CD4-positive, alpha-beta T cell treated with Interleukin-6 at 100 ng/mL for 8 hours (primary cell): Measurements from ENCODE around the gene MAST4.
"Not testable (repeated sequence)": the region's sequence is repeated elsewhere in the genome, so short reads cannot be mapped to it uniquely, and the experiment has no call there.

Experiments used
- DNase-seq: peaks from one replicate; pipeline ENCODE4 v3.0.0-alpha.2; 2020; ENCODE audit warnings: mixed read lengths, low spot score

Gene MAST4

DNA sequence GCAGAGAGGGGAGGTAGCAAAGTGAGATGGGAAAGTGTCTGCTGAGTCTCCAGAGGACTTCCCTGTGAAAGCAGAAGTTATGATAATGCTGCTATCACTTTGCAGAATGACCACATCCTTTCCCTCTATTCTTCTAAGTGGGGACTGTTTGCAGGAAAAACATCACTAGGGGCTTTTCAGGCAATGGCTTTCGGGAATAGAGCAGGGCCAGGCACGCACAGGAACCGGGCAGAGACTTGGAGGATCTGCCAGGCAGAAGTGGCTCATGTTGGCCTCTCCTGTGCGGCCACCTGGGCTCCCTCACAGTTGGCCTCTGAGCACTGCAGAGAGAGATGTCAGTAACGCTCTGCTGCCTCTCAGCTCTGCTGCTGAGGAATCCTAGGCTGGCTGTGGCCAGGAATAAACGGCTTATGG is 214.7 kb downstream of the MAST4 start:
- DNase-seq, result no peak

DNA sequence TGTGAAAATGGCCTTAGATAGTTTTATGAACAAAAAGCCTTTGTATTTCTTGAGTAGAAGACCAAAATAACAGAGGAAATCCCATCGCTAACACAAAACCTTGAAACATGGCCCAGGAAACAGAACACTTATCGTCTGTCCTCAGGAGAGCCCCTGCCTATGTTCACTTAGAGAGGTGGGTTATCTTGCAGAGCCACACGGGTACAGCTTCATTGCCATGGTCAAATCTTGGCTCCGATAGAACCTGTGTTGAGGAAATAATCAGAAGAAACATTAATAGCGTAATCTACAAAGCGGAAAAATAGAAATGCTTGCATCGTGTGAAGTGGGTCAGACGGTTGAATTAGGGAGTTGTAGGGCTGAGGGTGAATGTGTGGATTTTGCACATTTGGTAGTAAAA is 216.1 kb downstream of the MAST4 start:
- no peak for DNase-seq

DNA sequence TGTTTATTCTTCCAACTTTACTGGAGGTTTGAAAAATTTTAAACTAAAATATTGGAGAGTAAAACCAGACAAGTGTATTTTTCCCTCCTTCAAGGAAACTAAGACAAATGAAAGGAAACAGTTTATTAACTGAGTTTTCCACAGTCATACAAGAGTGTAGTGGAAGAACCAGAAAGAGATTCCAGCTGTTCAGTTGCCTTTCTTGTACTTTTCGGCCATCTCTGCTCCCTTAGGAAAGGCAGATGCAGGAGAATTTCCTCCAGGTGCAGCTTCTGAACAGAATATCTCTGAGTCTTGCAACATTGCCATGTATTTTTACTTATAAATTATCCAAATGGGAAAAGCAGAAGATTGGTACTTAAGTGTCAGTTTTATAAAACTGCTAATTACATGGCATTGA is 217.1 kb downstream of the MAST4 start:
- DNase-seq, result no peak

GRCh38 chr5:66814146-66814991 is 218.2 kb downstream of the MAST4 start:
- peak; percentile 43 for DNase-seq

GRCh38 chr5:66818304-66818934 is 222.2 kb downstream of the MAST4 start:
- no peak for DNase-seq

DNA sequence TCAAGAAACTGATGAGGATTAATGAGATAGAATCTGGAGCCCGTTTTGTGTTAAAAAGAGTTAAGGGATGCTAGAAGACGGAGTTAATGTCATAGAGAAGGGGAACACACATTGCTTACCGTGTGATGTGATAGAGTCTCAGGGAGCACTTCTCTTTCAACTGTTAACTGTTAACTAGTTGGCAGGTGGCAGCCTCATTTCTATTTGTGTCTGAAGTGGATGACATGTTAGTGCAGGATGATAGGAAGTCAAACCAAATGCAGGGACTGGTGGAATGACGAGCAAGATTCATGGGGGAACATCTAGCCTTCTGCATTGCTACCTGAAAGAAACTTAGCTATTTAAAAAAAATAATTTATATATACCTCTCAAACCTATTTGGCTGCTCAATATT is 222.7 kb downstream of the MAST4 start:
- no peak for DNase-seq

DNA sequence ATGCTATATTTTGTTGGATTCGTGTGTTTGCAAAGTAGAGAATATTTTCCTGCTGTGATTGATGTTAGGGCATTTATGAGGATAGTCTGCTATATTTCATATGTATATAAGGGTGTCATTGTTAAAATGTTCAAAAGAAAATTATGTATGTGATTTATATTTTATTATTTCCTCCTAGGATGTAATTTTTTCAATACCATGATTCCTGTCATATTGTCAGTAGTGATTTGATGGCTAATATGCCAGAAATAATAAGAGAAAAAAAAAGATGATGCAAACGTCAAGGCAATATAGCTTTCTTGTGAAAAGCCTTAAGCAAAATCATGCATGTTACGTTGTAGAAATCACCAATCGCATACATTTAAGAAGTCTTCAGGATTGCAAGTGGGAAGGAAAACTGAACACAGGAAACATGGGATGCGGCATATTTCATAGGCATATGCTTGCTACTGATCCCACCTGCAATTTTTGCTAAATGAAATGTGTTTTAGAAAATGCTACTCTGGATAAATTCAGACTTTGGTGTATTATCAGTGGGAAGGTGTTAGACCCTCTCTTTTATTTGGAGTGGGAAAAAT is 224.5 kb downstream of the MAST4 start:
- DNase-seq, result no peak

DNA sequence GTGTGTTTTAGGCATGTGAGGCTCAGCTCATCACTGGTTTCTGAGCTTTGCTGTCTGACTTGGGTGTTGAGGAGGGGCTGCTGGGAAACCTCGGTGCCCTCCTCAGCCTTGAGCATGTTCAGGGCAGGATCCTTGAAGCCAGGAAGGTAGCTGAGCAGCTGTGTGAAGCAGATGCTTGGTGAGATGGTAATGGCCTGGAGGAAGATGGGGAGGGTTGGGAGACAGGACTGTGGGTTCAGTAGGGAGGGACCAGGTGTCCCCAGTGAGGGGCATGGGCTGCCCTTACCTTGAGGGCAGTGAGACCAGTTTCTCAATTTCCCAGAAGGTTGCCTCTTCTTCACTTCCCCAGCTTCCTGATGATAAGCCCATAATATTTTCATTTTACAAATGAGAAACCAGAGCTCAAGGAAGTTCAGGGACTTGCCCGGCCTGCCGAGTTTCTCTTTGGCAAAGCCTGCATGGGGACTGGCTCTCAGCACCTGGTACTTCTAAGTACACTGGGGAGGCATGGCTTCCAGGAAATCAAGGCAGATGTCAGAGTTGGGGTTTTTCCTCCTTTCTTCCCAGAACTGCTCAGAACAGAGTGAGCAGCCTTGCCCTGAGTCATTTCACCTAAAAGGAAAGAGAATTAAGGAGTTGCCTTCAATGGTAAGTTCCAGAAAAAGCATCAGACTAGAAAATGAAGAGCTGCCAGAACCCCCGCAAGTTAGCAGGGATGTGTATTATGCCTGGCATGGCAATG is 225.7 kb downstream of the MAST4 start:
- no peak for DNase-seq

DNA sequence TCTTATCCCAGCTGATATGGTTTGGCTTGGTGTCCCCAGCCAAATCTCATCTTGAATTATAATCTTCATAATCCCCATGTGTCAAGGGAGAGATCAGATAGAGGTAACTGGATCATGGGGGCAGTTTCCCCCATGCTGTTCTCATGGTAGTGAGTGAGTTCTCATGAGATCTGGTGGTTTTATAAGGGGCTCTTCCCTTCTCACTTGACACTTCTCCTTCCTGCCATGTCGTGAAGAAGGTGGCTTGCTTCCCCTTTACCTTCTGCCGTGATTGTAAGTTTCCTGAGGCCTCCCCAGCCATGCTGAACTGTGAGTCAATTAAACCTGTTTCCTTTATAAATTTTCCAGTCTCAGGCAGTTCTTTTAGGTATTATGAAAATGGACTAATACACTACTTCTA is 226.7 kb downstream of the MAST4 start:
- not testable (repeated sequence) for DNase-seq

GRCh38 chr5:66824476-66824875 is 228.3 kb downstream of the MAST4 start:
- no peak for DNase-seq

DNA sequence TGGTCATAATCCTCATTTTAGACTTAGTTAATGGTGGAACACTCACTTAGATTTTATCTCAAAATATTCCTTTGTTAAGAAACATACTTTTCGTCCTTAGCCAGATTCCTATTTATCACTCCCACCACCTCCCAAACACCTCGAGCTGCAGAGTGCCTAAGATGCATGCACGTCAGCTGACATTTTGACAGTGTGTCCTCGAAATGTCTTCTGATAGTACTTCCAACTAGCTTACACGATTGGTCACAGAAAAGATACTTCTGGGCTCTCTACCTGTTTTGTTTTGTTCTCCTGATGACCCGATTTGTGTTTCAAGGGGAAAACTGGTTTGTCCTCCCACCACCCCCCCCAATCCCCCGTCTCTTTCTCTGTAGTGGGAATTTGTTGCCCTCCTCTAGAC is 230.1 kb downstream of the MAST4 start:
- no peak for DNase-seq

- DNase-seq, result no peak
Measured at GRCh38 chr5:66826696-66827095, 230.5 kb downstream of the MAST4 start.

- no peak for DNase-seq
Measured at GRCh38 chr5:66828046-66828547, 231.9 kb downstream of the MAST4 start.

GRCh38 chr5:66828548-66829357 is 232.6 kb downstream of the MAST4 start:
- peak; percentile 45 for DNase-seq

DNA sequence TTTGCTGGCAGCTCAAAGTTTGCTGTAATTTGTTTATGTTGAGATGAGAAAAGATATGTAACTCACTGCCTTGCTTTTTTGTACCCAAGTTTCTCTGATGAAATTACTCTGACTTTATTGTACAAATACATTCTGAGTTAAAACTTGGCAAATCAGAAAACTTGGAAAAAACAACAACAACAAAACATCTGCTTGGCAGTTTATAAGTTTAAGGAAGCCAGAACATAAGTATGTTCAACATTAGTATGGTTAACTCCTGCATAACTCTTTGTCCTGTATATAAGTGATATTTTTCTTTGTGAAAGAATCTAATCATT is 233.1 kb downstream of the MAST4 start:
- no peak for DNase-seq

GRCh38 chr5:66829826-66830225 is 233.6 kb downstream of the MAST4 start:
- DNase-seq, result no peak

DNA sequence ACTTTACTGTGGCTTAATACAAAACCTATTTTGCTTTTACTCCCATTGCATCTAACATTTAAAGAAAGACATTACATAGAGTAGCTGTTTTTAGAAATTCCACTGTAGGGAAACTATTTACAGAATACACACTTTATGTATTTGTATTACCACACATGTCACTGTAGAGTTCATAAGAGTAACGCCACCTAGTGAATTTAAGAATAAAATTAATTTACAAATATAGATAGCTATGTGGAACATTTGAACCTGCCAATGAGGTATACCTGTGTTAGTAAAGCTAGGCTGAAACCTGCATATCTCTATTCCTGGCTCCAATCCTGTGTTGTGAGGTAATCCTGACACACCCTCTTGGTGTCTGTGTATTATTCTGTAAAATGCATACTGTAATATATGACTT is 234.4 kb downstream of the MAST4 start:
- DNase-seq, result no peak

DNA sequence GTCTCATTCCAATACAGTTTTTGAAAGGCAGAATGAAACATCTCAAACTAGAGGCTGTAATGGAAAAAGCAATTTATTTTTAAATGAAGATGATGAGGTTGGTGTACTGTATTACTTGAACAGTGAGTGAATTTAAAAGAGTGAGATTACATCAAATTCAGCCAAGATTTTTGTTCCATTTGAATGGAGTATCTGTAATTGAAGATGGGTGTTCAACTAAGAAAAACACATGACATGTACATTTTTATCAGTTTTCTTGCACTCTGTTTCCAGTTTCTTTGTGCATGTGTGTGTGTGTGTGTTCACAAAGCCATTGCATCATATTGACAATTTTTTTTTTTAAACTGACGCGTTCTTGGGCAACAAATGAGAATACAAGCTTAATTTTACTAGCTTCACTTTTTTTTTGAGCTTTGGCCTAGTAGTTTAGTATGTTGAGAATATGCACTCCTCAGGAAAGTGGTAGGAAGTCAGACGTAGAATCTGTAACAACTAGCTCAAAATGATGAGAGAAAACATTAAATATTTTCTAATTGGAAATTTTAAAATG is 243.5 kb downstream of the MAST4 start:
- no peak for DNase-seq

DNA sequence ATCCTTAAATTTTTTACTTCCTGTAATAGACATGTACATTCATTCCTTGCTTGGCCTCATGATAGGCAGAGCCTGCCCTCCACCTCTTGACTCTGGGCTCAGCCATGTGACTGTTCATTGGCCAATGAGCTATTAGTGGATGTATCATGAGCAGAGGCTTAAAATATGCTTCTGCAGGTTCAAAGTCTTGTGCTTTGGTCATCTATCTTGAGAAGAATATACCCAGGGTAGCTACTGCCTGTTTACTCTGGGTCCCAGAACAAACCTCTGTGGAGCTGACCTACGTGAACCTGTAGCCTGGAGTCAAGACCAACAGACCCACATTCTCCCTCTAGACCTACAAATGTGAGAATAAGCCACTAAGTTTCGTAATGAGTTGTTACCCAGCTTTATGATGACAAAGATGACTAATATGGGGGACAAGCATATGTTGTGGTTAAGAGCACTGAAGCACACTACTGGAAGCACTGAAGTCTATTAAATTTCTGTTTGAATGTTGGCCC is 244.4 kb downstream of the MAST4 start:
- DNase-seq, result no peak

DNA sequence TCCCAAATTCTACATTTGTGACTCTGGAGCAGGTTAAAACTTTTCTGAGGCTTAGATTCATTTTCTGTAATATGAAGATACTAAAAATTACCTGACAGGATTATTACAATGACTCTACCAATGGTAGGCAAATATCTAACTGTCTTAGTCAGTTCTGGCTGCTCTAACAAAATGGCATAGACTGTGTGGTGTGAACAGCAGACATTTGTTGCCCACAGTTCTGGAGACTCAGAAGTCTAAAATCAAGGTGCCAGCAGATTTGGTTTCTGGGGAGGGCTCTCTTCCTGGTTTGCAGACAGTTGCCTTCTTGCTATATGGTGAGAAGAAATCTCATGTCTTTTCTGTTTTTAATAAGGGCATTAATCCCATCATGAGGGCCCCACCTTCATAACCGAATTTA is 245.1 kb downstream of the MAST4 start:
- DNase-seq, result no peak

- no peak for DNase-seq
Measured at GRCh38 chr5:66842540-66842939, 246.3 kb downstream of the MAST4 start.
